Measurements from ENCODE around the gene PLPP7.

DNA sequence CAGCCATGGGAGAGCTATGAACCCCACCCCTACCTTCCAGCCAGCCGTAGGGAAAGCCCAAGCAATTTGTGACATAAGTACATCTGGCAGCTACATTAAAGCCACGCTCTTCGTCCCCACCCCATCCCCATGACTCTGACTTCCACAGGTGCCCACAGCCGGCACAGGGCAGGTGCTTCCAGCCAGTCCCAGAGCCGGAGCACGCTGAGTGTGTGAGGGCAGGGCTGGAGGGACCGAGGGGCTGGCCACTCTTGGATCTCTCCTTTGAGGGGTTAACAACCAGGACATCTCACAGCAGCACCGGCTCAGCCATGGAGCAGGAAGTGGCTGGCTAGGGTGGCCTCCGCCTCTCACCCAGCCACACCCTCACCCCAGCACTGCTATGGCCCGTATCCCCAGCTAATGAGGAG is 10.8 kb upstream of the PLPP7 start:
- TF ChIP-seq POLR2A (IDR thresholded peaks at IDR 0.05): no peak
- no peak for TF ChIP-seq CTCF (IDR thresholded peaks at IDR 0.05)
